K562 (cell line): ENCODE results near the gene MVB12B. TPM values are rescaled to one million over a fixed set of nuclear protein-coding genes. Genes with fewer than 3 reads are reported as not detected.

ENCODE experiments used
- CREB5 ChIP-seq: fragments of 250-450 bp; sonication (Bioruptor Pico); IDR thresholded peaks from 2 replicates; pipeline ENCODE4 v1.5.0; 2020; ENCODE audit warnings: mild to moderate bottlenecking
- EP300 ChIP-seq: IDR thresholded peaks from 2 replicates; pipeline ENCODE4 v1.6.1; 2012; ENCODE audit warnings: low read length, improper control_type of control experiment
- polyA plus RNA-seq, 8 experiments: library from polyadenylated mRNA; depleted of rRNA in 4 of 8; stranded (reverse) in 5 of 8; unstranded in 3 of 8; fragments of >200 nt; fragmentation: Nextera tagmentation in 2 of 8; fragmentation: Illumina TruSeq in 1 of 8; extraction: Ambion mirVana in 2 of 8; extraction: Trizol in 1 of 8; gene quantifications; 2 replicates each; pipeline versions ENCODE4 v1.2.1 to v1.2.3, GENCODE V29; 2011 to 2014; ENCODE audit warnings: inconsistent platforms in 1 of 8, missing spikeins in 1 of 8
- total RNA-seq, 7 experiments: library from RNA; depleted of rRNA in 6 of 7; stranded (reverse); fragments of >200 nt in 6 of 7; fragmentation: Illumina TruSeq in 2 of 7; extraction: Trizol in 2 of 7; gene quantifications; 2 replicates each; pipeline versions ENCODE4 v1.2.1 to v1.2.3, GENCODE V29; 2011 to 2021; ENCODE audit warnings: low replicate concordance in 1 of 7
- TF ChIP-seq, protein P1 (sequence below), 2 experiments: IDR thresholded peaks in 1 of 2; conservative IDR thresholded peaks in 1 of 2; 2 replicates each; pipeline ENCODE4 v1.6.1; 2016; ENCODE audit warnings: low read depth in 2 of 2, mild to moderate bottlenecking in 1 of 2, missing compliant biosample characterization in 1 of 2, missing genetic modification characterization in 1 of 2, moderate library complexity in 1 of 2
- TF ChIP-seq, protein P2 (sequence below): fragments of 450-650 bp; IDR thresholded peaks from 2 replicates; pipeline ENCODE4 v1.6.1; 2018; ENCODE audit not compliant: partially characterized antibody
- TF ChIP-seq, protein P3 (sequence below): fragments of 250-450 bp; sonication (Bioruptor Pico); IDR thresholded peaks from 2 replicates; pipeline ENCODE4 v1.5.0; 2022; ENCODE audit warnings: mild to moderate bottlenecking

Gene MVB12B
- total and polyA plus RNA-seq, 9 of the 15 experiments (the other 6 are each of a cell fraction or from before 2014, with no cell fraction given): not detected

DNA sequence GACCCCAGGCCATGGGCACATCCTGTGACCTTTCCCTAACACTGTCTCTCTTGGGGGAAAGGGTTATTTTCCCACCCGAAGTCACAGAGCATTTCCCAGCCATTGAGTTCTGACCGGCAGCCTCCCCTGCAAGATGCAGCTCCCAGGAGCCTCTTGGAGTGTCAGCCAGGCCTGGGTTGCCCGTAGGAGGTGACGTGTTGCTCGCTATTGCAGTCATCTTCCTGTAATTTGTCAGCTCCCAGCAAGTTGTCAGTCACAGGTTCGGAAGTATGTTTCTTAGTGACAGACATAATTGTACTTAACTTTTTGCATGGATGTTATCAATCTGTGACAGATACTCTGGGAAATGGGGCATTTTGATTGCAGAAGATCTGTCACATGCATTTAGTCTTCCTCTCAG, 74.5 kb downstream of the MVB12B start (continued):
- TF ChIP-seq, protein P1, sequence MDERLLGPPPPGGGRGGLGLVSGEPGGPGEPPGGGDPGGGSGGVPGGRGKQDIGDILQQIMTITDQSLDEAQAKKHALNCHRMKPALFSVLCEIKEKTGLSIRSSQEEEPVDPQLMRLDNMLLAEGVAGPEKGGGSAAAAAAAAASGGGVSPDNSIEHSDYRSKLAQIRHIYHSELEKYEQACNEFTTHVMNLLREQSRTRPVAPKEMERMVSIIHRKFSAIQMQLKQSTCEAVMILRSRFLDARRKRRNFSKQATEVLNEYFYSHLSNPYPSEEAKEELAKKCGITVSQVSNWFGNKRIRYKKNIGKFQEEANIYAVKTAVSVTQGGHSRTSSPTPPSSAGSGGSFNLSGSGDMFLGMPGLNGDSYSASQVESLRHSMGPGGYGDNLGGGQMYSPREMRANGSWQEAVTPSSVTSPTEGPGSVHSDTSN (CRISPR knock-in tag; IDR thresholded peaks at IDR 0.05; ENCODE audit: low read depth): no peak
- TF ChIP-seq, protein P1 (tag; conservative IDR thresholded peaks at IDR 0.05; ENCODE audit: low read depth): peak; percentile 56
- no peak for TF ChIP-seq CREB5 (CRISPR knock-in tag)
- TF ChIP-seq, protein P2, sequence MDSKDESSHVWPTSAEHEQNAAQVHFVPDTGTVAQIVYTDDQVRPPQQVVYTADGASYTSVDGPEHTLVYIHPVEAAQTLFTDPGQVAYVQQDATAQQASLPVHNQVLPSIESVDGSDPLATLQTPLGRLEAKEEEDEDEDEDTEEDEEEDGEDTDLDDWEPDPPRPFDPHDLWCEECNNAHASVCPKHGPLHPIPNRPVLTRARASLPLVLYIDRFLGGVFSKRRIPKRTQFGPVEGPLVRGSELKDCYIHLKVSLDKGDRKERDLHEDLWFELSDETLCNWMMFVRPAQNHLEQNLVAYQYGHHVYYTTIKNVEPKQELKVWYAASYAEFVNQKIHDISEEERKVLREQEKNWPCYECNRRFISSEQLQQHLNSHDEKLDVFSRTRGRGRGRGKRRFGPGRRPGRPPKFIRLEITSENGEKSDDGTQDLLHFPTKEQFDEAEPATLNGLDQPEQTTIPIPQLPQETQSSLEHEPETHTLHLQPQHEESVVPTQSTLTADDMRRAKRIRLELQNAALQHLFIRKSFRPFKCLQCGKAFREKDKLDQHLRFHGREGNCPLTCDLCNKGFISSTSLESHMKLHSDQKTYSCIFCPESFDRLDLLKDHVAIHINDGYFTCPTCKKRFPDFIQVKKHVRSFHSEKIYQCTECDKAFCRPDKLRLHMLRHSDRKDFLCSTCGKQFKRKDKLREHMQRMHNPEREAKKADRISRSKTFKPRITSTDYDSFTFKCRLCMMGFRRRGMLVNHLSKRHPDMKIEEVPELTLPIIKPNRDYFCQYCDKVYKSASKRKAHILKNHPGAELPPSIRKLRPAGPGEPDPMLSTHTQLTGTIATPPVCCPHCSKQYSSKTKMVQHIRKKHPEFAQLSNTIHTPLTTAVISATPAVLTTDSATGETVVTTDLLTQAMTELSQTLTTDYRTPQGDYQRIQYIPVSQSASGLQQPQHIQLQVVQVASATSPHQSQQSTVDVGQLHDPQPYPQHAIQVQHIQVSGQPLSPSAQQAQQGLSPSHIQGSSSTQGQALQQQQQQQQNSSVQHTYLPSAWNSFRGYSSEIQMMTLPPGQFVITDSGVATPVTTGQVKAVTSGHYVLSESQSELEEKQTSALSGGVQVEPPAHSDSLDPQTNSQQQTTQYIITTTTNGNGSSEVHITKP: no peak
- TF ChIP-seq, protein P3, sequence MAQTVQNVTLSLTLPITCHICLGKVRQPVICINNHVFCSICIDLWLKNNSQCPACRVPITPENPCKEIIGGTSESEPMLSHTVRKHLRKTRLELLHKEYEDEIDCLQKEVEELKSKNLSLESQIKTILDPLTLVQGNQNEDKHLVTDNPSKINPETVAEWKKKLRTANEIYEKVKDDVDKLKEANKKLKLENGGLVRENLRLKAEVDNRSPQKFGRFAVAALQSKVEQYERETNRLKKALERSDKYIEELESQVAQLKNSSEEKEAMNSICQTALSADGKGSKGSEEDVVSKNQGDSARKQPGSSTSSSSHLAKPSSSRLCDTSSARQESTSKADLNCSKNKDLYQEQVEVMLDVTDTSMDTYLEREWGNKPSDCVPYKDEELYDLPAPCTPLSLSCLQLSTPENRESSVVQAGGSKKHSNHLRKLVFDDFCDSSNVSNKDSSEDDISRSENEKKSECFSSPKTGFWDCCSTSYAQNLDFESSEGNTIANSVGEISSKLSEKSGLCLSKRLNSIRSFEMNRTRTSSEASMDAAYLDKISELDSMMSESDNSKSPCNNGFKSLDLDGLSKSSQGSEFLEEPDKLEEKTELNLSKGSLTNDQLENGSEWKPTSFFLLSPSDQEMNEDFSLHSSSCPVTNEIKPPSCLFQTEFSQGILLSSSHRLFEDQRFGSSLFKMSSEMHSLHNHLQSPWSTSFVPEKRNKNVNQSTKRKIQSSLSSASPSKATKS (CRISPR knock-in tag): no peak
- no peak for TF ChIP-seq EP300
